Gastrocnemius medialis (tissue), 4 donors: Measurements from ENCODE around the gene RAET1E. TPM values are rescaled to one million over a fixed set of nuclear protein-coding genes. Genes with fewer than 3 reads are reported as not detected.

Source experiments
- ATAC-seq, 2 donors: fragments of 150-250 bp; one replicate each; pipeline ENCODE4 v1.9.1; 2016
- DNase-seq, 2 donors: peaks; one replicate each; pipeline ENCODE4 v3.0.0-alpha.2; 2019
- H3K27ac ChIP-seq, 4 donors: fragments of 200-600 bp; sonication (generic); 1 replicate in 1 of 4; 2 replicates in 3 of 4; pipeline ENCODE4 v1.5.1; 2016 to 2018; ENCODE audit warnings: mild to moderate bottlenecking in 2 of 4, moderate library complexity in 1 of 4
- H3K27me3 ChIP-seq, 3 donors: fragments of 200-600 bp; sonication (generic) in 2 of 3; 1 replicate in 1 of 3; 2 replicates in 2 of 3; pipeline versions ENCODE4 v1.5.1 to v1.6.0; 2016 to 2019; ENCODE audit warnings: mild to moderate bottlenecking in 1 of 3, moderate library complexity in 1 of 3
- H3K36me3 ChIP-seq, 2 donors: fragments of 200-600 bp; sonication (generic) in 1 of 2; one replicate each; pipeline ENCODE4 v1.5.1; 2017 to 2018
- H3K4me1 ChIP-seq, 2 donors: fragments of 200-600 bp; sonication (generic) in 1 of 2; one replicate each; pipeline ENCODE4 v1.5.1; 2016 to 2017; ENCODE audit warnings: mild to moderate bottlenecking in 2 of 2
- H3K4me3 ChIP-seq, 4 donors: fragments of 200-600 bp; sonication (generic) in 3 of 4; 1 replicate in 1 of 4; 2 replicates in 3 of 4; pipeline ENCODE4 v1.5.1; 2016 to 2019; ENCODE audit warnings: mild to moderate bottlenecking in 2 of 4
- H3K9me3 ChIP-seq, 3 donors: fragments of 200-600 bp; sonication (generic) in 2 of 3; 1 replicate in 1 of 3; 2 replicates in 2 of 3; pipeline ENCODE4 v1.5.1; 2016 to 2019
- POLR2A ChIP-seq, 2 donors: fragments of 450-650 bp; IDR thresholded peaks; one replicate each; pipeline ENCODE4 v1.6.1; 2017; ENCODE audit warnings: antibody characterized with exemption in 2 of 2, mild to moderate bottlenecking in 2 of 2, moderate library complexity in 2 of 2
- in situ Hi-C, 4 donors: fragments of 200-750 bp; cut with MboI; loops; one replicate each; pipeline versions ENCODE4 v1.15.0 to v1.8.0; 2017; ENCODE audit warnings: low sequenced_read_pairs in 4 of 4
- intact Hi-C: fragments of 100-400 bp; cut with DNase I; formaldehyde crosslinking; loops from one replicate; pipeline ENCODE4 v1.15.1; 2023; ENCODE audit warnings: low total_unique reads
- total RNA-seq, 4 donors: library from RNA; depleted of rRNA; stranded (reverse); fragments of >200 nt; gene quantifications; one replicate each; pipeline versions ENCODE4 v1.1.0 to v1.2.3, GENCODE V29; 2016
- TF ChIP-seq, protein P1 (sequence below), 5 experiments: fragments of 450-650 bp in 3 of 5; fragments of 200-600 bp in 2 of 5; sonication (generic) in 2 of 5; IDR thresholded peaks in 4 of 5; conservative IDR thresholded peaks in 1 of 5; 1 replicate in 4 of 5; 2 replicates in 1 of 5; pipeline ENCODE4 v1.5.1; 2016 to 2019; ENCODE audit warnings: antibody characterized with exemption in 5 of 5, mild to moderate bottlenecking in 3 of 5, moderate library complexity in 3 of 5

Gene RAET1E
- total RNA-seq, 4 donors from 2014 or later, result 3.9 TPM; not detected in 3

- Histone ChIP-seq H3K36me3 (no peaks in the 10 kb centered on the region), H3K9me3 (no peaks in the 10 kb centered on the region), H3K4me3 (no peak overlapping the region), H3K4me1 (no peaks in the 10 kb centered on the region), H3K27me3 (no peaks in the 10 kb centered on the region), H3K27ac (no peak overlapping the region)
- ATAC-seq (no peak), DNase-seq (no peak)
- in situ Hi-C loops, result no loop called here
- no peak for TF ChIP-seq POLR2A (IDR thresholded peaks at IDR 0.05)
- TF ChIP-seq, protein P1, sequence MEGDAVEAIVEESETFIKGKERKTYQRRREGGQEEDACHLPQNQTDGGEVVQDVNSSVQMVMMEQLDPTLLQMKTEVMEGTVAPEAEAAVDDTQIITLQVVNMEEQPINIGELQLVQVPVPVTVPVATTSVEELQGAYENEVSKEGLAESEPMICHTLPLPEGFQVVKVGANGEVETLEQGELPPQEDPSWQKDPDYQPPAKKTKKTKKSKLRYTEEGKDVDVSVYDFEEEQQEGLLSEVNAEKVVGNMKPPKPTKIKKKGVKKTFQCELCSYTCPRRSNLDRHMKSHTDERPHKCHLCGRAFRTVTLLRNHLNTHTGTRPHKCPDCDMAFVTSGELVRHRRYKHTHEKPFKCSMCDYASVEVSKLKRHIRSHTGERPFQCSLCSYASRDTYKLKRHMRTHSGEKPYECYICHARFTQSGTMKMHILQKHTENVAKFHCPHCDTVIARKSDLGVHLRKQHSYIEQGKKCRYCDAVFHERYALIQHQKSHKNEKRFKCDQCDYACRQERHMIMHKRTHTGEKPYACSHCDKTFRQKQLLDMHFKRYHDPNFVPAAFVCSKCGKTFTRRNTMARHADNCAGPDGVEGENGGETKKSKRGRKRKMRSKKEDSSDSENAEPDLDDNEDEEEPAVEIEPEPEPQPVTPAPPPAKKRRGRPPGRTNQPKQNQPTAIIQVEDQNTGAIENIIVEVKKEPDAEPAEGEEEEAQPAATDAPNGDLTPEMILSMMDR (IDR thresholded peaks at IDR 0.05 in 4 of 5, conservative IDR thresholded peaks at IDR 0.05 in 1 of 5), result no peak
- intact Hi-C loops, result no loop called here
Measured at GRCh38 chr6:149871182-149871581, 26.7 kb downstream of the RAET1E start.

DNA sequence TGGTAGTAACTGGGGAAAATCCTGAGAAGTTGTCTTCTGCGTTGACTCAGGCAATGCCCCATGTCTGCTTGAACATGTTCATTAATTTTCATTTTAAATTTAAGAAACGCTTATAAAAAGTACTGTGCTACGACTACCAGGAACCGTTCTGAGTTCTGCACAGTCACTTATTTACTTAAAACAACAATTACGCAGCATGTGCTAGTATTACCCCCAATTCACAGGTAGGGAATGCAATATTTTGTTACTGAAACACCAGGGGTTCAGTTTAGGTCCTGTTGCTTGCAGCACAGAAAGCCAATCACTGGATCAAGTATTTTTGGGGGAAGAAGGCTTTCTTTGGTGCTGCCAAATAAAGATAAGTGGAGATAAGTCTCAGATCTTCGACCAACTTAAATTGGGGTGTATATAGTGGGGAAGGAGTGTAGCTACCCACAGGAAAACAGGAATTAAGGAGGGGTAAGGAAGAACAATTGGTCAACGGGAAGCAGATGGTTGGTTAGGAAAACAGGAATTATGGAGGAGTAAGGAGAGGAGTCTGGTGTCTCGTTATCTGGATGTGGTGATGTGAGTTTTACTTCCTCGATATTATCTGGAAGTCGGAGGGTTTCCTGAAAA lies 28.5 kb downstream of the RAET1E start:
- ATAC-seq (no peak), DNase-seq (no peak)
- no peaks in the 10 kb centered on the region for H3K27me3 ChIP-seq
- H3K9me3 ChIP-seq, result no peaks in the 10 kb centered on the region
- no peak overlapping the region for H3K27ac ChIP-seq
- H3K36me3 ChIP-seq, result no peaks in the 10 kb centered on the region
- in situ Hi-C loops (no loop called here), intact Hi-C loops (loop anchor here (10.0 kb wide), 1 partner anchor 225 kb away; the partner anchor contains the start of gene KATNA1)
- H3K4me1 ChIP-seq, result peaks cover 2 to 5% of the 10 kb centered on the region in 2 donors
- H3K4me3 ChIP-seq, result no peak overlapping the region
- TF ChIP-seq, protein P1 (IDR thresholded peaks at IDR 0.05 in 4 of 5, conservative IDR thresholded peaks at IDR 0.05 in 1 of 5), result no peak
- TF ChIP-seq POLR2A (IDR thresholded peaks at IDR 0.05), result no peak

DNA sequence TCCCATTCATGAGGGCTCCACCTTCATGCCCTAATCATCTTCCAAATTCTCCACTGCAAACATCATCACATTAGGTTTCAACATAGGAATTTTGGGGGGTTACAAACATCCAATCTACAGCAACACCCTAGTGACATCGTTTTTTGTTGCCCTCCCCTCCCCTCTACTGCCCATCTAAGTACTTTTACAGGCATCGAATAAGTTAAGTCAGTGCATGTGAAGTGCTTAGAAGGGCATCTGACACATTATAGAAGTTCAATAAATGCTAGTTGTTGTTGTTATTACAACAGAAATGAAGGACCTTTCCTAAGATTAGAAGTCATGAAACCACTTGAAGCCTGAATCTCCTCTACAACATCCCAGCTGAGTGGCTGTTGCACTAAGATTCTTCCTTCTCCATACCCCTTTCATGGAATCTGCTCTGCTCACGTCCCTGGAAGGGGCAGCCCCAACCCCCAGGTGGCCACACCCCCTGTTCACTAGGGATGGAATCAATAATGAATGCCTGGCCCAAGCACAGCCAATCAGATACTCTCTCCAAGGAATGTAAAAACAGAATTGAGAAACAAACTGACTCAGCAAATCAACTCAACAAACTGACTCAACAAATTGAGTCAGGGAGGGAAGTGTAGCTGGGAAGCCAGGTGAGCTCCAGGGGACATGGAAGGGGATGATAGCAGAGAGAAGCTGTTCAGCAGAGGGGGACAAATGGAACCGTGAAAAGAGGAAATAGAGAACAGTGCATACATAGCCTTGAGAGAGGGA lies 29.9 kb downstream of the RAET1E start:
- H3K9me3 ChIP-seq, result no peaks in the 10 kb centered on the region
- intact Hi-C loops, result loop anchor here (10.0 kb wide), 1 partner anchor 223 kb away; the partner anchor contains the start of gene KATNA1
- no peak overlapping the region for H3K27ac ChIP-seq
- no peaks in the 10 kb centered on the region for H3K27me3 ChIP-seq
- in situ Hi-C loops, result no loop called here
- H3K36me3 ChIP-seq, result no peaks in the 10 kb centered on the region
- H3K4me3 ChIP-seq, result no peak overlapping the region
- TF ChIP-seq POLR2A (IDR thresholded peaks at IDR 0.05), result no peak
- TF ChIP-seq, protein P1 (IDR thresholded peaks at IDR 0.05 in 4 of 5, conservative IDR thresholded peaks at IDR 0.05 in 1 of 5), result no peak
- DNase-seq (no peak), ATAC-seq (no peak)
- H3K4me1 ChIP-seq, result peaks cover 2 to 5% of the 10 kb centered on the region in 2 donors

GRCh38 chr6:149864578-149865535 lies 33.1 kb downstream of the RAET1E start:
- peak overlapping the region; percentile 61 to 89 (median 72) for H3K4me3 ChIP-seq
- DNase-seq, result no peak
- no peaks in the 10 kb centered on the region for H3K36me3 ChIP-seq
- H3K4me1 ChIP-seq, result peaks cover 10 to 21% of the 10 kb centered on the region in 2 donors
- peak; percentile 40 to 45 for ATAC-seq
- intact Hi-C loops, result loop anchor here (1.0 to 10.0 kb wide), 6 partner anchors 24 to 220 kb away; partner anchors contain the start of genes KATNA1 and LATS1
- in situ Hi-C loops, result no loop called here
- no peaks in the 10 kb centered on the region for H3K9me3 ChIP-seq
- H3K27ac ChIP-seq, result peak overlapping the region; percentile 87 to 96 (median 94)
- H3K27me3 ChIP-seq, result no peaks in the 10 kb centered on the region
- TF ChIP-seq, protein P1 (IDR thresholded peaks at IDR 0.05 in 4 of 5, conservative IDR thresholded peaks at IDR 0.05 in 1 of 5), result peak; percentile 56 to 76 (median 68)
- no peak for TF ChIP-seq POLR2A (IDR thresholded peaks at IDR 0.05)
